Measurements from ENCODE around the gene TMEM213.
"Not testable (repeated sequence)": the region's sequence is repeated elsewhere in the genome, so short reads cannot be mapped to it uniquely, and the experiment has no call there.

The TMEM213 gene, protein sequence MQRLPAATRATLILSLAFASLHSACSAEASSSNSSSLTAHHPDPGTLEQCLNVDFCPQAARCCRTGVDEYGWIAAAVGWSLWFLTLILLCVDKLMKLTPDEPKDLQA

DNA sequence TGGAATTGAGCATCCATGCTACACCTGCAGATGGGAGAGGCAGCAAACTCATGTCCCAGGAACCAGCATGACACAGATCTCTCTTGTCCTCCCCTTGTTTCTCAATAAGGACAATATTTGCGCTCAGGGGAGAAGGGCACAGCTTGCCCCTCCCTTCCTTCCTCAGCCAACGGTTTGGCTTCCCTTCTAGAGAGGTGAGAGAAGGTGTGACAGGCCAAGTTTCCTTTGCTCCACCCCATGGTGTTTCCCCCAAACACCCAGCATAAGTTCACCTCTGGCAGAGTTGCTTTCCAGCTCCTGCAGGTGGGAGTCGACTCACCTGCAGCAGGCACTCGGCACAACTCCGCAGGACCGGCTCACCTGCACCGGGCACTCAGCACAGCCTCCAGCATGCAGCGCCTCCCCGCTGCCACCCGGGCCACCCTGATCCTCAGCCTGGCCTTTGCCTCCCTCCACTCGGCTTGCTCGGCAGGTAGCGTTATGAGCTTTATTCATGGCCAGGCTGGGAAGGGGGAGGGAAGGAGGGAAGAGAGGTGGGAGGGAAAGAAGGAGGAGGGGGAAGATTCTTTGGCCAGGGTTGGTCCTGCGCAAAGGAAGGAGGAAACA, at the start of gene TMEM213, which contains the start of gene ATP6V0A4:
Gene TMEM213, plus strand, starts transcription at position 280 of the 606 bp plus-strand sequence. Its CDS starts 111 bp downstream, at position 391.
Gene ATP6V0A4, minus strand, starts transcription at position 482 of the 606 bp plus-strand sequence. CDS start 26,949 bp downstream, outside the sequence.
- no peak for DNase-seq

DNA sequence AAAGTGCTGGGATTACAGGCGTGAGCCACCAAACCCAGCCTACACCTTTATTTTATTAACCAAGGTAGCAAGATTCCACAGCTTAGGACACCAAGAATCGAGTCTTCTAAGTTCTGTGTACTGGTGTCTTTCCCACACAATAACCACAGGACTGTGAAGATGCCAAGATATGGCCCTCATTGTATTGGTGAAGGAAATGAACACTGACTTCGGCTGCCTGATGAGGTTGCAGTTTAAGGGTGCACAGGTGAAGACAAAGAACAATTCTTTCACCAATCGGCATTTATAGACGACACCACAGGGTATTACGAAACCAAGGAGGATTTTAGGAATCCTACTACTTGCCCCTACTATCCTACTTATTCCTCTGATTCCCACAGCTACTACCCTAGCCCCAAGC, 49.1 kb upstream of the TMEM213 start:
- DNase-seq: no peak

DNA sequence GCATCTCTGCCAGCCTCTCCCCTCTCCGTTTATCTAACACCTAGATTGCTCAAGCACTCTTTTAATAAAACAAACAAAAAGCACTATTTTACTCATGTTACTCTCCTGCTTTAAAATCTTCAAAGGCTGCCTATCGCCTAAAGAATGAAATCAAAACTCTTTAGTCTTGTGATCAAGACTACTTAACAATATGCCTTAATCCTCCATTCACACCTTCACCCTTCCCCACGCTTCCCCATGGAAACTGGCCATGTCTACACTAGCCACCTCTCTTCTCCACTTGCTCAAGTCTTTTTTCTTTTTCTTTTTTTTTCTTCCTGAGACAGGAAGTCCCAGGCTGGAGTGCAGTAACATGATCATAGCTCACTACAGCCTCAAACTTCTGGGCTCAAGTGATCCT, 47.8 kb upstream of the TMEM213 start:
- no peak for DNase-seq

DNA sequence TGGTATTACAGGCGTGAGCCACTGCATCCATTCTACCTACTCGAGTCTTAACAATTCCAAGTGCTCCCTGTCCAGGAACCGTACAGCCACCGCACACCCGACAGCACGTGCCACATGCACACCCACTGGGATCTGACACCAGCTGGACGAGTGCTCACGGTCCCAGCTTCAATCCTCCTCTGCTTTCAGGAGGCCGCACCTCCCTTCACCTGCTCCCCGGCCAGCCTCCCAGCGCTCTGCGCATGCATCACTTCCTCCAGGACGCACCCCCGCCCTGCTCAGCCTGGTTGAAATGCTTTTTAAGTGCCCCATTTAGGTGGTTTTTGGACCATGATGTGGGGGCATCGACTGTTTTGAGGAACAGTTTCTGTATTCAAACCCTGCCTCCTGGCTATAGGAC, 47.3 kb upstream of the TMEM213 start:
- no peak for DNase-seq

DNA sequence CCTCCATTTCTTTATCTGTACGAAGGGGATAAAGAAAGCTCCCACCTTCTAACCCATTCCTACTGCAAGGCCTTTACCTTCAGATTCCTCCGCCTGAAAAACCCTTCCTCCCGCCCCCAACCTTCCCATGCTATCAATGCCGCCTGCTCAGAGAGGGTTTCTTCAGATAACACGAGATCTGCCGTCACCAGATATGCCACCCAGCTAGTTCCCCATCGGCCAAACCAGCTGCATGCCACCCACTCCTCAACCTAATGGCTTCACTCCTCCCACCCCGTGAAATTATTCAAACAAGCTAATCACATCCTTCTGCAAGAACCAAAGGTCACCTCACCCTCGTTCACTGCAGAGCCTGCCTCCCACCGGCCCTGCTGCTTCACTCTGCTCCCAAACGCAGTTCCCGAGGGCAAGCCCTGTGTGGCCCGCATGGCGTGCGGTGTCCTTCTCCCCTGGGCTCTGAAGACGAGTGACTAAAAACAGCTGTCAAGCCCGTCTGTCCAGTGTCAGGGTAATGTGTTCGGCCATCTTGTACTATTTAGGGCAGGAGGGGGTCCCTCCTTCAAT, 46.8 kb upstream of the TMEM213 start:
- no peak for DNase-seq

DNA sequence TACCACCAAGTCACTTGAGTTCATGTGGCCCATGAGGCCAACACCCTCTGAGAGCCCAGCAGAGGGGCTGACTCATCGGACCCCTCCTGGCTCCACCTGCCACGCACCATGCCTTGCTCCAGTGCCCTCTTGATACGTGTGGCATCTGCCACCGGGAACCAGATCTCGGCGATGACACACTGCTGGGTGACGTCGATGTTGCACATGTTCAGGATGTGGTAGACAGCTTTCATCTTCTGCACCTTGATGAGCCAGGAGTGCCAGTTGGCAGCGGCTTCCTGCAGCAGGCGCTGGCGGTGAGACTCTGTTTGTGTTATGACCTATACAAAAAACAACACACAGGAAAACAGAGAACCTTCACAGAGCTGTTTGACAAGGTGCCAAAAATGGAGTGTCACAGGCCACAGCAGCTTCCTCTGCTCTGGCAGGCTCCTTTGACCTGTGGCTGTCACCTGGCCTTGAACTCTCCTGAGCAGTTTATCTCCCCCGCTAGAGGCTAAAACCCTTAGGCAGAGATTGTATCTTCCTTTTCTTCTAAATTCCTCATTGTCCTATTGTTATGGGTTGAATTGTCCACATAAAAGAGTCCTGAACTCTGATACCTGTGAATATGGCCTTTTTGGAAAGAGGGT, 45.2 kb upstream of the TMEM213 start:
- DNase-seq: no peak

DNA sequence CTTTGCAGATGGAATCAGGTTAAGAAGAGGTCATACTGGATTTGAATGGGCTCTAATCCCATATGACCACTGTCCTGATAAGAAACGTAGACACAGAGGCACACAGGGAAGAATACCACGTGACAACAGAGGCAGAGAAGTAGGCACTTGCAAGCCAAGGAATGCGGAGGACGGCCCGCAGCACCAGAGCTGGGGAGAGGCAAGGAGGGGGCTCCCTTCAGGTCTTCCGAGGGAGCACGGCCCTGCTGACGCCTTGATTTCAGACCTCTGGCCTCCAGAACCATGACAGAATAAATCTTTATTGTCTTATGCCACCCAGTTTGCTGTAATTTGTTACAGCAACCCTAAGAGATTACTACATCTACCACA, 44.7 kb upstream of the TMEM213 start:
- DNase-seq: no peak

DNA sequence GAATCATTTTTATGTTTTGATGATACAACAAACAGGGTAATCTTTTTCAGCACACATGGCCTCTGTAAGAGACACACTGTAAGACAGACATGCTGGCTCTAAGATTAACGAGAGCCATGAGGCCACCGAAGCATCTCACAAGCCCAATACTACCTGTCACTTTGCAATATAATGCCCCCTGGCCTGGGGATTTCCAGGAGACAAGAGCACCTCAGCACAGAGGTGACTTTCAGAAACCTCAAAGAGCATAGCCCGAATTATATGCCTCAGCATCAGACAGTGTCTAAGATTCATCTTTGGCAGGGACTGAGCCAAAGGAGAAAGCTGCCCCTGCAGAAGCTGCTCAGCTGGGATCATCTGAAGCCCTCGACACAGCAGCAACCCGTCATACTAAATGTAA, 44.2 kb upstream of the TMEM213 start:
- DNase-seq: no peak

DNA sequence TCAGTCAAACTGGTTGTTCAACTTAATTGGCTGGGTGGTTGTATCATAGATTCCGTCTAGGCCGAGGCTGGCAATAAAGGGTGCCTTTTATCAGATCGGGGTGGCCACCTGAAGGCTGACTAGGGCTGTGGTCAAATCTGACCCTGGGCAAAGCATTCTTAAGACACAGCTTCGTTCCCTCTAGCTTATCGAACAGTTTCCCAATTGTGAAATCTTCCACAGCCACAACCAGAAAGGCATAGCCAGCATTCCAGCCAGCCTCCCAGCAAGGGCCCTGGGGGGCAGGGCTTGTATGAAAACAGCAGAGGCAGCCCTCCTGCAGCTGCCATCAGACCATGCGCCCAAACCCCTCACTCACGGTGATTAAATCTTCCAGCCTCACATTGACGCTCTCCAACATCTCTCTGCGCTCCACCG, 42.5 kb upstream of the TMEM213 start:
- DNase-seq: no peak

DNA sequence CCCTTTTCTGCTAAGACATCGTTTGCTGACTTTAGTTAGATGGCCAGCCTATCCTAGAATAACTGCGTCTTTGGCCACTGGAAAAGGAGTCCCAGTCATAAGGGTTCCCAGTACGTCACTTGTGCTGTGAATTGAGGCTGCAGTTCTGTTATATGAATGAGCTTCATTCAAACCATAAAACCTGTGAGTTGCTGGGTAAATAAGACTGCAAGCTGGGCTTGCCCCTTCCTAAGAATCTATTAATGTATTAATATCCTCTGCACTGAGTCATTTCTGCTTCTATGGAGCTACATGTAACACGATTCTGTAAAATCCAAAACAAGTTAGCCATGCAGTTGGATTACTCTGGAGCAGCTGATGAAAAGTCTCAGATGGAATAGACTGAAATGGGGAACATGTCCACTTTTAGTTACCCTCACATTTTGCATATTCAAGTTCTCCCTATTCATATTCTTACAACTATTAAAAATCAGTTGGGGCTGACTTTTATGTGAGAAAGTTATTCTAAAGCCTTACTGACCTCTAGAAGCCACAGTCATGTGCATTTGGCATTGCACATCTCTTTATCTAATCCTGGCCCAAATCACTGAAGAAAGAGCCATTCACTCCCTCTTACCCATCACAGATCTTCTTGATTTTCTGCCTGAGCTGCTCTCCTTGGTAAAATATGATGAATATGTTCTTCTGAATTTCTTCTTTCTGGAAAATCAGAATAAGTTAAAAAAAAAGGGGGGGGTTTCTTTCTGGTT, 41.8 kb upstream of the TMEM213 start:
- DNase-seq: no peak

DNA sequence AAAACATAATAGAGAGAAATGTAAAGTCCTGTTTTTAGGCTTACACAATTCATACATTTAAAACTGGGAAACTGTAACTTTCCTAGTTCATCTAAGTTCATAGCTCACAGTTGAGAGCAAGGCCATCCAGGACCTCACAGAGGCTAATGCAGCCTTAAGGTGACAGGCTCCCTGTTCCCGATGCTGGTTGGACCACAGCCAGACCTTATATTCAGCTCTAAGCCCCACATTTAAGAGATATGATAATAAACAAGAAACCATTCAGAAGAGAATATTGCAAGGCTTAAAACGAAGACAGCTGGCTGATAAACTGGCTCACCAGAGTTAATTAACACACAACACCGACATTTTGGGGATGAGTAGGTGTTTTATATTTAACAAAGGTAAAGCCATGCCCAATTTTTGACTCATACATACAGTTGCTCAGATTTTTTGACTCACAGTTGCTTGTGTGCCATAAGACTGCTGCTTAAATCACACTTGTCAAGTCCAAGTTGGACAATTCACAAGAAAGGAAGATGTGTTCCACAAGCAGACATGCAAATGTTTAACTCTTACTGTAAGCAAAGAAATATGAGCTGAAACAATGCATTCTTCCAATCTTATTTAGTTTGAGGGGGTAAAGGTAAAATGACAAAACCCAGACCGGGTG, 41.1 kb upstream of the TMEM213 start:
- DNase-seq: no peak

DNA sequence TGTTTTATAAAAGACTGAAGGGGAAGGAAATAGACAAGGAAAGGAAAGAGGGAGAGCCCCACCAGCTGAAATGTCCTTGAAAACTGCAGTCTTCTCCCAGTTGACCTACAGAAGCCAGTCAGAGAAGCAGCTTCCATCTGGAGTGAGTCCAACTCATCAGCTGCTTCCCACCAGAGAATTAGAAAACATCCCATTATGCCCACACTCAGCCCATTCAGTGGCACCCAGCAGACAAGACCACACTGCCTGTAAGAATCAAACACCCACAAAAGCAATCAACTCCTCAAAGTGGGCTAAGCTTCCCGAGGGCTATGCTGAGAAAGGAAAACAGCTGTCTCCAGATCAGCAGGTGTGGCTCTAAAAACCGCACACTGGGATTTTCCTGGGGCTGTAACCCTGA, 29.6 kb upstream of the TMEM213 start:
- no peak for DNase-seq

DNA sequence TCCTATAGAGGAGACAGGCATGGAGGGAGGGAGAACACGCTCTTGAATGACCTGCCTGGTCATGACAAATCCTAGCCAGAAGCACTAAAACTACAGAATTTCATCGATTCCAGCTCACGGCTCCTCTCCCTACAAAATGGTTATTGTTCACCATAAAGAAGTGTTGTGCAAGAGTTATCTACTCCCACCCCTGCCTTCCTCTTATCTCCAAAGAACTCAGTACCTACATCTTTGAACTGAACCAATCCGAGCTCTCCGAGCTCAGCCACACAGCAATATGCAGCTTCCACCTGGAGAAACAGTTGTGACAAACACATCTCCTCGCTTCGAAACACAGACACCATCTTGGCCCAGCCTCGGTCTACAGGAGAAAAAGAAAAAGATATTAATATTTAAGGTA, 26.9 kb upstream of the TMEM213 start:
- DNase-seq: no peak

DNA sequence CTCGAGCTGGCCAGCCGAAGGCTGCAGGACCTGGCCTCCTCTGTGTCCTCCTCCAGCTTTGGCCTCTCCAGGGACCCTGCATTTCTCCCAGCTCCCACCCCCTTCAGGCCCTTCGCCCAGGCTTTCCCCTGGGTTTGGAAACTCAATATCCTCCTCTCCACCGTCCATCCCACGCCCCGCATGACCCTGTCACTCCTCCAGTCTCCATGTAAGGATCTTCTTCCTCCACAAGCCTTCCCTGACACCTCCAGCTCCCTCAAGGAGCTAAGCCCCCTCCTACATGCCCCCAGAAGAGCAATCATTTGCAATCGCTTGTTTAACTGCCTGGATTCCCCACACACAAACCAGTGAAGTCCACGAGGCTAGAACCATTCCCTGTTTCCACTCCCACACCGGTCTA, 24.6 kb upstream of the TMEM213 start:
- no peak for DNase-seq

DNA sequence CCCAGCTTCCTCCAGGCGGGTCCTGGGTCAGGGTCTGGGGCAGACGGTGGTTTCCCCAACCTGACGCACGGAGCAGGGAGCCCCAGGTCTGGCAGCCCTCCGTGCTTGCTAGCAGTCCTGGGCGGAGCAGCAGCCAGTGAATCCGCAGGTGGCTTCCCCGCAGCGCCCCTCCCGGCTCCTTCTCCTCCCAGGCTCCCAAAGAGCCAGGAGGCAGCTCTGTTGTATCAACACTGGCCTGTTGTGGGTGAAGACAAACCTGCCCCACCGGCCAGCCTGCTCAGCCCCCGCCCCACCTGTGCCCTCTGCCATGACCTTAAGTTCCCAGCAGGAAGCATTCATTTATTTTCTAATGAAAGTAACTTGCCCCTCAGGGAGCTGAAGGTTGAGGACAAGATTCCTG, 24.0 kb upstream of the TMEM213 start:
- no peak for DNase-seq

DNA sequence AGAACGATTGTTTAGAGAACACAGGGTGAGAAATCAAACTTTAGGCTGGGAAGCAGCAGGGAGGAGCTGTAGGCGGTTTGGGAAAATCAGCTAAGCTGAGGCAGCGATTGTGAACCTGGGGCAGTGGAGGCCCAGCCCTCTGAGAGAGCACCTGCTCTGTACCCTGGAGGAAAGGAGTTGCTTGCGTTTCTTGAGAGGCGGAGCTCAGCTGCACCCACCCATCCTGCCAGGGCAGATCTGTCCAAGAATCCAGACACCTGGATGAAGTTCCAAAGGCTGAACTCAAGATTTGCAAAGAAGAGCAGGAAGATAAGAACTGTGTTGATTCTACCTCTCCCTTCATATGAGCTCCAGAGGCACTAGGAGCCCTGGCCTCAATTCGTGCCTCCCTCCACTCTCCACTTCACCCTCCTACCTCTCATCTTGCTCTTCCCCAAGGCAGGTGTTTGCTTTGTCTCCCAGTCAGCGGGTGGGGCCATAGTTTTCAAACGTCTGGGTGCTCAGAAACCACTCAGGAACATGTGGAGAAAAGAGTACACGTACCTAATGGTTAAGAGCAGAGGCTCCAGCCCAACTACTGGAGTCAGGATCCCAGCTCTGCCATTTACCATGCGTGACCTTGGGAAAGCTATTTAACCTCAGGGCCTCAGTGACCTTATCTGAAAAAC, 21.5 kb upstream of the TMEM213 start:
- no peak for DNase-seq

DNA sequence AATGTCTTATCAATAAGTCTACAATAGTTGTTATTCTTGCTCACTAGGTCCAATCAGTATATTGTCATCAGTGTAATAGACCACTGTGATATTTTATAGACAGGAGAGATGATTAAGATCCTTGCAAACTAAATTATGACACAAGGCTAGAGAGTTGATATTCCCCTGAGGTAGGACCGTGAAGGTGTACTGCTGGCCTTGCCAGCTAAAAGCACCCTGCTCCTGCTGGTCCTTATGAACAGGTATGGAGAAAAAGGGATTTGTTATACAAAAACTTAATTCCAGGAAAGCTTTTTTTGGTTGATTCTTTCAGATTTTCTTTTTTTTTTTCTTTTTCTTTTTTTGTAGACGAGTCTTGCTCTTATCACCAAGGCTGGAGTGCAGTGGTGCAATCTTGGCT, 16.8 kb upstream of the TMEM213 start:
- DNase-seq: no peak

DNA sequence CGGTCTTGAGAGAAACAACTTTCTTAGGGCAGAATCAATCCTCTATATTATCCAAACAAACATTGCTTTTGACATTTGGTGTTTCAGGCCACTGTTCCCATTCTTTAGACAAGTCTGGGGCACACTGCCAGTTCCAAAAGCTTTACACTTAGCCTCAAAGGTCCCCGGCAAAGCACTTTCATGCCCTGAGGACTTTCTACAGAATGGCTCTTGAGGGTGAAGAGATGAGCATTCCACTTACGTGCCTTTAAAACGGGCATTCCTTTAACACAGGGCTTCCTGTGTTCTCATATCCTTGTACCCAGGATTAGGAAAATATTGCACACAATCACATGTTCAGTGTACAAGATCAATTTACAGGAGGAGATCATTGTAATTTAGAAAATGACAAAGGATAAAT, 13.1 kb upstream of the TMEM213 start:
- no peak for DNase-seq

DNA sequence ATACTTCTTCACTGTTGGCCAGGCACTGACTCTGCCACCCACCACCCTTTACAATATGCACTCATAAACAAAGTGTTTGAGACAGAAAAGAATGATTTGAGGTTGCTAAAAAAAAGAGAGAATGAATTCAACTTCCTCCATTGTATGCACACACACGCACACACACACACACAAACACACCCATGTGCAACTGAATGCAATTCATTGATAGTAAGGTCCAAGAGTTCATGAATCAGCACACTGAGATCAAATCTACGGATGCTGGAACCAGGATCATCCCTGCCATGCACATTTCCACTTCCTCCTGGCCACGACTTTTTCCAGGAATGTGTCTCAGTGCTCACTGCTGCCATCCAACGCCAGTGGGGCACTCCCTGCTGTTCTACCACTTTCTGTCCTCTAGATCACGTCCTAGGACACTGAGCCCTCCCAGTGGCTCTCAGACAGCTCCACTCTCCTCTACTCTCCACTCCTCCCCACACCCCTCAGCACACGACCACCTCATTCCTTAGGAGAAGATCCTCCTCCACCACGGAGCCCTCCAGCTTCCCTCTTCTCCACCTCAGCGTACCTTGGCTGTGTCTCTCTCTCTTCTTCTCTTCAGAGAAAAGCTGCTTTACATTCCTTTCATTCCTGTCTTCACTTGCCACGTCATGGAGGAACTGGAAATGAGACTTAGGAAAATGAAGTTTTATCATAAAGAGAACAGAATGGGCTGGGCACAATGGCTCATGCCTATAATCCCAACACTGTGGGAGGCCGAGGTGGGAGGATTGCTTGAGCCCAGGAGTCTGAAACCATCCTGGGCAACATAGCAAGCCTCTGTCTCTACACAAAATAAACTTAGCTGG, 12.0 kb upstream of the TMEM213 start:
- DNase-seq: no peak

DNA sequence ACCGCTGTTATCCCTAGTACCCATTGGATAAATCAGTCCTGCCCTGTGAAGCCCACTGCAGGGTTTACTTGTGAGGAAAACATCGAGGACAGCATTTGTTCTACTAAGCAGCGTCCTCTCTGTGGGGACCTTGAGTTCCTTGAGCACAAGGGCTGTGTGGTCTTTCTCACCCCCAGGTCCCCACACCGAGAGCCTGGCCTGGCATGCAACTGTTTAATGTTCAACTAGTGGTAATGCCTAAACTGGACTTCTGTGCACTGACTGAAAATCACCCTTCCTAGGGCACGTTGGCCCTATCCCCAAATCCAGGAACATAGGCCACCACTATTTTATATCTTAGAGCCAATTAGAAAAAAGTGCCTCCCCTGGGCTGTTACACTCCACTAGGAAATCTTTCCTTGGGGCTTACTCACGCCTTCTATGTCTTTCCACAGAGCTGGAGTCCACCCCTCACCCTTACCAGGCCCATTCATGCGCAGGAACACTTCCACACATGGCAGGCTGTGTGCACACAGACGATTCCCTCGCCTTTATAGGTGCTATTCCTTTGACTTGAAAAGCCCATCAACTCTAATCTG, 1.7 kb upstream of the TMEM213 start:
- no peak for DNase-seq

DNA sequence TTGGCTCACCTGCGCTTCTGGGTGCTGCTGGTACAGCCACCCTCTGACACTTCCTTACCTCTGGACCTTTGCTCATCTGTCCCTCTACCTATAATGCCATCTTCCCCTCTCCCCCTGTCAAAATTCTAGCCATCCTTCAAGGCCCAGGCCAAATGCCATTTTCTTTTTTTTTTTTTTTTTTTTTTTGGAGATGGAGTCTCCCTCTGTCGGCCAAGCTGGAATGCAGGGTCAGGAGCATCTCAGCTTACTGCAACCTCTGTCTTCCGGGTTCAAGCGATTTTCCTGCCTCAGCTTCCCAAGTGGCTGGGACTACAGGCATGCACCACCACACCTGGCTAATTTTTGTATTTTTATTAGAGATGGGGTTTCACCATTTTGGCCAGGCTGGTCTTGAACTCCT, 748 bp upstream of the TMEM213 start:
- DNase-seq: not testable (repeated sequence)

Measured in NCI-H1417 treated with DMSO at 0.1 percent for 48 hours (cell line).